ENCODE data around the gene KCNIP1. TPM values are rescaled to one million over a fixed set of nuclear protein-coding genes. Genes with fewer than 3 reads are reported as not detected.

Gene KCNIP1
- total RNA-seq, 2 donors from 2014 or later = 0.52 to 0.99 TPM

GRCh38 chr5:170559296-170559695 is 55.5 kb downstream of the KCNIP1 start:
- Histone ChIP-seq H3K9me3 (no peaks in the 10 kb centered on the region), H3K27ac (no peak overlapping the region), H3K36me3 (replicated peaks in 1 of 2; ENCODE audit: insufficient read depth in 1 of 2, low read depth in 2 of 2) (no peaks in the 10 kb centered on the region), H3K4me3 (no peak overlapping the region), H3K4me1 (no peaks in the 10 kb centered on the region), H3K27me3 (no peaks in the 10 kb centered on the region)
- 61 to 64% methylated on average over 3 of the region's 3 CpGs for WGBS, 2 donors
- DNase-seq (no peak), ATAC-seq (no peak)
- intact Hi-C loops (cut with DNase I) = no loop called here
- TF ChIP-seq CTCF (IDR thresholded peaks at IDR 0.05) = no peak
- TF ChIP-seq POLR2A (IDR thresholded peaks at IDR 0.05) = no peak

DNA sequence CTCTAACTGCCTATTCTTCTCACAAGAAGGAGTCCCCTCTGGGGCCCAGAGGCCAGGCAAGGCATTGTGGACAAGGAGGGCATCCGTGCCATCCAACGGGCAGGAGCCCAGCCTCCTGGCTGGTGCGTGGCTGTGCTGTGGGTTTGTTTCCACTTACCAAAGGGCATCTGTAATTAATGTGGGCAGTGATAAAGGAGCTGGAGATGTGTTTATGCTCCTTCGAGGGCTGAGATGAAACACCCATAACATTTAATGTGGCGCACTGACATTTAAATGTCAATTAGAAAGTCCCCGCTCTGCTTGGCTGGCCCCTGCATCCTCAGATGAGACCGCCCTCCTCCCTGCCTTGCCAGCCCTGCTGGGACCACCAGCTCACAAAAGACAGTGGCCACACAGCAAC is 57.1 kb downstream of the KCNIP1 start:
- no peak for ATAC-seq
- H3K27ac ChIP-seq = no peak overlapping the region
- WGBS, 2 donors = 79 to 80% methylated on average over 7 of the region's 7 CpGs
- no peaks in the 10 kb centered on the region for H3K36me3 ChIP-seq (replicated peaks in 1 of 2; ENCODE audit: insufficient read depth in 1 of 2, low read depth in 2 of 2)
- H3K4me1 ChIP-seq = no peaks in the 10 kb centered on the region
- intact Hi-C loops (cut with DNase I) = no loop called here
- H3K4me3 ChIP-seq = no peak overlapping the region
- H3K27me3 ChIP-seq = no peaks in the 10 kb centered on the region
- DNase-seq = no peak
- no peak for TF ChIP-seq POLR2A (IDR thresholded peaks at IDR 0.05)
- no peak for TF ChIP-seq CTCF (IDR thresholded peaks at IDR 0.05)
- no peaks in the 10 kb centered on the region for H3K9me3 ChIP-seq

- no peak overlapping the region for H3K4me3 ChIP-seq
- no peaks in the 10 kb centered on the region for H3K4me1 ChIP-seq
- H3K27me3 ChIP-seq = no peaks in the 10 kb centered on the region
- no peaks in the 10 kb centered on the region for H3K9me3 ChIP-seq
- intact Hi-C loops (cut with DNase I) = no loop called here
- DNase-seq (no peak), ATAC-seq (no peak)
- H3K36me3 ChIP-seq (replicated peaks in 1 of 2; ENCODE audit: insufficient read depth in 1 of 2, low read depth in 2 of 2) = no peaks in the 10 kb centered on the region
- TF ChIP-seq CTCF (IDR thresholded peaks at IDR 0.05) (no peak), POLR2A (IDR thresholded peaks at IDR 0.05) (no peak)
- 66 to 80% methylated on average over 6 of the region's 6 CpGs for WGBS, 2 donors
- no peak overlapping the region for H3K27ac ChIP-seq
Measured at GRCh38 chr5:170562166-170562874, 58.5 kb downstream of the KCNIP1 start.

DNA sequence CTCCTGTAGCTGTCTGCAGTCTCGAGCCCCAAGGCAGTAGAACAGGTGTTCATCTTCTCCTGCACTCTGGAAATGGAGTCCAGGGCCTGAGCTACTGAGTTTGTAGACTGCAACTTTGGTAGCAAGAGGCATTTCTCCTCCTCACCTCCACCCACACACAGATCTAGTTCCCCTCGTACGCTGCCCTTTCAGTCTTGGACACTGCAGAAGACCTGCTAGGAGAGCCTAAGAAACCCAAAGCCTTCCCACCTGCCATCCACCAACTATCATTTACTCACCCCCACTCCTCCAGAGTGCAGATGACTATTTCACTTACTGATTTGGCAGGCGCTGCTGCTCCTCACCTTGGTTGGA is 59.0 kb downstream of the KCNIP1 start:
- no peaks in the 10 kb centered on the region for H3K27me3 ChIP-seq
- ATAC-seq = no peak
- intact Hi-C loops (cut with DNase I) = no loop called here
- no peak overlapping the region for H3K4me3 ChIP-seq
- H3K9me3 ChIP-seq = no peaks in the 10 kb centered on the region
- no peak overlapping the region for H3K27ac ChIP-seq
- WGBS, 2 donors = 68 to 69% methylated on average over 4 of the region's 4 CpGs
- H3K36me3 ChIP-seq (replicated peaks in 1 of 2; ENCODE audit: insufficient read depth in 1 of 2, low read depth in 2 of 2) = no peaks in the 10 kb centered on the region
- no peak for DNase-seq
- no peaks in the 10 kb centered on the region for H3K4me1 ChIP-seq
- TF ChIP-seq POLR2A (IDR thresholded peaks at IDR 0.05) = no peak
- no peak for TF ChIP-seq CTCF (IDR thresholded peaks at IDR 0.05)

Data from body of pancreas (tissue), 4 donors.